Measurements from ENCODE around the gene ZNF300.
A peak's percentile ranks its signal among the peaks of the same experiment; 100 is the strongest.
"Not testable (repeated sequence)": the region's sequence is repeated elsewhere in the genome, so short reads cannot be mapped to it uniquely, and the experiment has no call there.

ZNF300 gene

DNA sequence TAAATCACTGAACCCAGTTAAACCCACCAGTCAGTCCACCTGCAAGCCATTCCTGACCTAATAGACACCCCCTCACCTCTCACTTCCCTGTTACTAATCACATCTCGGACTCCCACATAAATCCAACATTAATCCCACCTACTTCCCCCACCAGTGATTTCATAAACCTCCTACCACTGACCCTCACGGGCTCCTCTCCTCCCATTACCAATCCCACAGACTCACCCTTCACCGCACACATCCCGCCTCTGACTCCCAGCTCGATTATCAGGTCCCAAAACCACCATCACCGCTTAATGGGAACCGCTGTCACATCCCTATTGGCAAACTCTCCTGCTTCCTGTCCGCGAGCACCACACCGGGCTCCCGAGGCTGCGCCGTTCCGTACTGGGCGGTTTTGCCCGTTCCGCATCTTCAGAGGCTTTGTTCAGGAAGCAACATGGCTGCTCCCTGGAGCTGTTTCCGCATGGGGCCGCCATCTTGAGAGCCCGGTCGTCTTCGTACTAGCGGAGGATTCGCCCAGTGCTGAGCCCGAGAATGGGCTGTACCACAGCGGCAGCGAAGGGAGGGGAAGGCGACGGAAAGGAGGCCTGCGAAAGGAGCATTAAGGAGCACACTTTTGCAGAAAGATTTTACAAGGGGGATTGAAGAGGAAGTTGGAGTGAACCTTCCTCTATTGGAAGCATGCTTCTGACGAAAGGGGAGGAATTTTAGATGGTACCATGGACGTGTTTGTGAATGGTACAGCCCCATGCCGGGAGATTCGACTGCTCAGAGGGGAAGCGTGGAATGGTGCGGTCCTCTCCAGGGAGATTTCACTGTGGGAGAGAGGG is at the start of gene ZNF300:
Gene ZNF300 (minus strand): TSS at position 502 of the 833 bp plus-strand sequence. CDS start 1,825 bp downstream, outside the sequence.
- DNase-seq, result peak; percentile 96

DNA sequence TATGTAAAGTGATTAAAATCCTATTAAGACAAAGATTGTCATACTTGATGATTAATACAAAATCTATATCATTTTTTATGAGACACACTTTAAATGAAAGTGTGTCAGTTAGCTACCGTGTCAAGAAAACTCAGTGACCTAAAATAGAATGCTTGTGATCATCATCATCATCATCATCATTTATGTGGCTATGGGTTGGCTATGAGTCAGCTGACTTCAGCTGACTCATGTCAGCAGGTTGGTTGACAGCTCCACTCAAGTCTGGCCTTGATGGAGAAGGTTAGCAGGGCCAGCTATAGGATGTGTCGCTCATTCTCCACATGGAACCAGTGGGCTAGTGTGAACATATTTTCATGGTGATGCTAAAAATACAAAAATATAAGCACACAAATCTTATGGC is 43.8 kb upstream of the ZNF300 start:
- DNase-seq, result no peak

DNA sequence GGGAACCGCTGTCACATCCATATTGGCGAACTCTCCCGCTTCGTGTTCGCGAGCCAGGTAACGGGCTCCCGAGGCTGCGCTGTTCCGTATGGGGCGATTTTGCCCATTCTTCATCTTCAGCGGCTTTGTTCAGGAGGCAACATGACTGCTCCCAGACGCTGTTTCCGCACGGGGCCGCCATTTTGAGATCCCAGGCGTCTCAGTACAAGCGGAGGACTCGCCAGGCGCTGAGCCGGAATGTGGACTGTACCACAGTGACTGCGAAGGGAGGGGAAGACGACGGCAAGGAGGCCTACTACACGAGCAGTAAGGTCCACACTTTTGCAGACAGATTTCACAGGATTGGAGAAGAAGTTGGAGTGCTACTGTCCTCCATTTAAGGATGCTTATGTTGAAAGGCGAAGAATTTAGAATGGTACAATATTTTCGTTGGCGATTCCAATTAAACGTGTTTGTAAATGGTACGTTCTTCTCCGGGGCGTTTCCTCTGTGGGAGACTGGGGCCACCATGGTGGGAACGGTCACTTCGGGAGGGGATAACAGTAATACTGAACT is 41.6 kb upstream of the ZNF300 start:
- DNase-seq, result peak; percentile 90

DNA sequence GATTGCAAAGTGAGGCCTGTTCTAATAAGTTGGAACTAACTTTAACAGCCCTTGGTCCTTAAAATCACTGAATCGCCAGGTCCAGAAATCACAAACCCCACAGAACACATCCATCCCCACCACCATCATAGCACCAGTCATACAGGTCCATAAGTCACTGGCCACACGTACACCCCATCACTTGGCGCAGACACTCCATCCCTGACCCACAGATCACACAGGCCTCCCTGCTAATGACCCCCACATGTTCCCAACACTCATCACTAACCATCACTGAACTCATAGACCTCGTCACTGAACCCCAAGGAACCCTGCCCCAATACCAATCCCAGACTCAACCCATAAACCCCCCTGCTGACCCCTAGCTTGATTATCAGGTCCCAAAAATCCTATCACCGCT is 41.2 kb upstream of the ZNF300 start:
- DNase-seq, result no peak

DNA sequence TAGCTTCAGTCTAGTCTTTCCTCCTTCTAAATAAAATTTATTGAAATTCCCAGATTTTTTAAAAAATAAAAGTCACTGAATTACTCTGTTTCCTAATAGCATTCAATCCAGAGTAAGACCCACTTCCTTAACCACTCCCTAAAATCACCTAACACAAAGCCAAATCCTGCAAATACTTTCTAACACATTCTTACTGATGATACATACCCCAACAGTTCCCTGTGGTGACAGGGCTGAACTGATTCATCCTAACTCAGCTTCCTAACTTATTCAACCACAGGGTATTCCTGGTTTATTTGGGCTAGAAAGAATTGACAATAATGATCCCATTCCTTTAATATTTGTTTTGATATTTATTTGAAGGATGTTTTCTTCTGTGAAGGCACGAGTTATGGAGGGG is 40.7 kb upstream of the ZNF300 start:
- peak; percentile 73 for DNase-seq

DNA sequence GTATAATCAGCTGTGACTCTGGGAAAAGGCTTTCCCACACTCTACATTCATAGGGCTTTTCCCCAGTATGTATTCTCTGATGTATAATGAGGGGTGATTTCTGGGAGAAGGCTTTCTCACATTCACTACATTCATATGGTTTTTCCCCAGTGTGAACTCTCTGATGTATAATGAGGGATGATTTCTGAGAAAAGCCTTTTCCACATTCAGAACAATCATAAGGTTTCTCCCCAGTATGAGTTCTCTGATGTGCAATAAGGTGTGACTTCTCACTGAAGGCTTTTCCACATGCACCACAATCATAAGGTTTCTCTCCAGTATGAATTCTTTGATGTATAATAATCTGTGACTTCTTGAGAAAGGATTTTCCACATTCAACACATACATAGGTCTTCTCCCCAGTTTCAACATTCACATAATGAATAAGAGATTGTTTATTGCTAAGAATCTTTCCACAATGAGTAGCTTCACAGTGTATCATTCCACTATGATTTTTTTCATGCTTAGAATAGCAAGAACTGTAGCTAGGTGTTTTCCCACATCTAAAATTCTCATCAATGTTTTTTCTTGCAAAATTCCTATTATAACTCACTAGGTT is 26.7 kb upstream of the ZNF300 start:
- DNase-seq, result peak; percentile 2

DNA sequence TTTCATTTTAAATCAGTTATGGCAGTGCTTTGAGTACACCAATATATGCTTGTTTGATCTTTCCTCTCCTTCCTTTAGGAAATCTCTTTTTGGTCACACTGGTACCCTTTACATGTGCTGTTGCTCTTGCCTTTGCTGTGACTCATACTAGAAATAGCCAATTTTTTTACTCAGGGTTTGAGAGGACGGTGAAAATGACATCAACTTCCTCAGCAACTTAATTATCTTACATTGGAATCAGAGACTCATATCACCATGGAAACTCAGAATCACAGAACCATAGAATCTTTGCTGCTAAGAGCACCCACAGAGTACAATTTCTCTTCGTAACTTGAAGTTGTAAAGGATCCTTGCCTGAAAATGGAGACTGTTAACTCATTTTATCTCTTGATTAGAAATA is 13.8 kb upstream of the ZNF300 start:
- DNase-seq, result peak; percentile 76

DNA sequence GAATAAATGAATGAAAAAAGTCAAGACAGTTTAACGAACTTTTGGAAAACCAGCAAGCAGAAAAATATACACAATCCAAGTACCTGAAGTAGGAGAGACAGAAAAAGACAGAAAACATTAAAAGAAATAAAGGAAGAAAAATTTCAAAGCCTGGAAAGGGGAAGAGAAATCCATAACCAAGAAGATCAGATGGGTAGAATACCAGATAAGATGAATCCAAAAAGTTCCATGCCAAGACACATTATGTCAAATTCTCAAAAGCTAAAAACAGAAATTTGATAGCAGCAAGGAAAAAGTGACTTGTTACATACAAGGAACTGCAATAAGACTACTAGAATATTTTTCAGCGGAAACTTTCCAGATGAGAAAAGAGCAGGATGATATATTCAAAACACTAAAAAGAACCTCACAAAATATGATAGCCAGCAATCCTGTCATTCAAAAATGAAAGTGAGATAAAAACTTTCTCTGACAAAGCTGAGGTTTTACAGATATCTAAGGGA is 7.6 kb upstream of the ZNF300 start:
- DNase-seq, result no peak

DNA sequence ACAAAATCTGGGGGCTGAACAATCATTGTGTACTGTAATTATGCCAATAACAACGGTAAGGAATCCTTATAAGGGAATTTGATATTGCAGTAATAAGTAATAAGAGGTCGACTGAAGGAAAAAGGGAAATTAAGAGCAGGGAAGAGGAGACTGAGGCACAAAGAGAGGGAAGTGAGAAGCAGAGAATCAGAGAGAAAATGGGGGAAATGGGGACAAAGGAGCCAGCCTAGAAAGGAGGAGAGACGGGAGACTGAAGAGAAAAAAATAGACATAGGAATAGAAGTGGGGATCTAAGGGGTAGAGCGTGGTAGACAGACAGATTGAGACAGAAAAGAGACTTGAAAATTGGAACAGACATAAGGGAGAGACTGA is 518 bp upstream of the ZNF300 start:
- no peak for DNase-seq

DNA sequence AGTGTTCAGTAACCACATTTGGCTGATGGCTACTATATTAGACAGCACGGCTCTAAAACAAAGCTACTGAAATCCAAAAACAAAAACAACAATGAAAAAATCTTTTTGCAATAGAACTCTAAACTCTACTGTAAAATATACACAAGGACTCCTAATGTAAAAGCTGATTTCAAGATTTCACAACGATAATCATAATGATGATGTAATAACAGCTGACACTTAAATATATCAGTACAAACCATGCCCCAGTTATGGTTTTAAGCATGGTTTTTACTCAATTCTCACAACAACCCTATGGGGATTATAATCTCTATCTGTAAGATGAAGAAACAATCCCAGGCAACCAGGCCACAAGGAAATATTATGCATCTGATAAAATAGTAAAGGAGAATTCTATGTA is 3.3 kb downstream of the ZNF300 start:
- no peak for DNase-seq

DNA sequence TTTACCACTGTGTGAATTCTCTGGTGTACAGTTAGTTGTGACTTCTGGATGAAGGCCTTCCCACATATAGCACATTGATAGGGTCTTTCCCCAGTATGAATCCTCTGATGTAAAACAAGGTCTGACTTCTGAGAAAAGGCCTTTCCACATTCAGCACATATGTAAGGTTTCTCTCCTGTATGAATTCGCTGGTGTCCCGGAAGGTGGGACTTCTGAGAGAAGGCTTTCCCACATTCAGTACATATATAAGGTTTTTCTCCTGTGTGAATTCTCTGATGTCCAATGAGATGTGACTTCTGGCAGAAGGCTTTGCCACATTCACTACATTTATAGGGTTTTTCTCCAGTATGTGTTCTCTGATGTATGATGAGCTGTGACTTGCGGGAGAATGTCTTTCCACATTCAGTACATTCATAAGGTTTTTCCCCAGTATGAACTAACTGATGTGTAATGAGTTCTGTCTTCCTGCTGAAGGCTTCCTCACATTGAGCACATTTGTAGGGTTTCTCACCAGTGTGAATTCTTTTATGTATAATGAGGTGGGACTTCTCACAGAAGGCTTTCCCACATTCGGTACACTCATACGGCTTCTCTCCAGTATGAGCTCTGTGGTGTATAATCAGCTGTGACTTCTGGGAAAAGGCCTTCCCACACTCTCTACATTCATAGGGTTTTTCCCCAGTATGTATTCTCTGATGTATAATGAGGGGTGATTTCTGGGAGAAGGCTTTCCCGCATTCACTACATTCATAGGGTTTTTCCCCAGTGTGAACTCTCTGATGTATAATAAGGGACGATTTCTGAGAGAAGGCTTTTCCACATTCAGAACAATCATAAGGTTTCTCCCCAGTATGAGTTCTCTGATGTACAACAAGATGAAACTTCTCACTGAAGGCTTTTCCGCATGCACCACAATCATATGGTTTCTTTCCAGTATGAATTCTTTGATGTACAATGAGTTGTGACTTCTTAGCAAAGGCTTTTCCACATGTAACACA is 9.1 kb downstream of the ZNF300 start:
- no peak for DNase-seq

DNA sequence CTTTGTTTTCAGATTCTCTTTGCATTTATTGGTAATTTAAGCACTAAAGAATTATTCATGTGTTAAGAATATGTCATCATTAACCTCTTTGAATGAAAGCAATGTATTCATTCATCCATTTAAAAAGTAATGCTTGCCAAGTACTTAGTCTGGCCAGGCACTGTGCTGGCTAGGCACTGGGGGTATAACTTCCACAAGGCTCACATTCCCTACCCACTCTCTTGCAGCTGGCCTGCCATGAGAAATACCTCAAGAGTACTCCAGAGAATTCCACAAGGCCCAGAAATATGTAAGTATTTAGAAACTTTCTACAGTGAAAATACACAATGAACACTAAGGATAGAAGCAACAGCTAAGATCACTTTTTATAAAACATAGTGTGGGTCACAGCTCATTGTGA is 25.4 kb downstream of the ZNF300 start:
- no peak for DNase-seq

DNA sequence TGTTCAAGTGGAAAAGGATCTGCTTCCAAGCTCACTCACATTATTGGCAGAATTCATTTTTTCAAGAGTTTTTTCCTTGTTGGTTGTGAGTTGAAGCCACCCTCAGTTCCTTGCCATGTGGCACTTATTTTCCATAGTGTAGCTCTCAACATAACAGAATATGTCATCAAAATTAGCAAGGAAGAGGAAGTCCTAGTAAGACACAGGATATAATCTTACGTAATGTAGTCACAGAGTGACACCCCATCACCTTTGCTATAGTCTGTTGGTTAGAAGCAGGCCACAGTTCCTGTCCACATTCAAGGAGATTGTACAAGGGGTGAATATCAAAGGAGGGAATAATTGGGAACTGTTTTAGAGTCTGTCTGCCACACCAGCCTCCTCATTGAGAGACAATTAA is 42.7 kb downstream of the ZNF300 start:
- DNase-seq, result no peak

DNA sequence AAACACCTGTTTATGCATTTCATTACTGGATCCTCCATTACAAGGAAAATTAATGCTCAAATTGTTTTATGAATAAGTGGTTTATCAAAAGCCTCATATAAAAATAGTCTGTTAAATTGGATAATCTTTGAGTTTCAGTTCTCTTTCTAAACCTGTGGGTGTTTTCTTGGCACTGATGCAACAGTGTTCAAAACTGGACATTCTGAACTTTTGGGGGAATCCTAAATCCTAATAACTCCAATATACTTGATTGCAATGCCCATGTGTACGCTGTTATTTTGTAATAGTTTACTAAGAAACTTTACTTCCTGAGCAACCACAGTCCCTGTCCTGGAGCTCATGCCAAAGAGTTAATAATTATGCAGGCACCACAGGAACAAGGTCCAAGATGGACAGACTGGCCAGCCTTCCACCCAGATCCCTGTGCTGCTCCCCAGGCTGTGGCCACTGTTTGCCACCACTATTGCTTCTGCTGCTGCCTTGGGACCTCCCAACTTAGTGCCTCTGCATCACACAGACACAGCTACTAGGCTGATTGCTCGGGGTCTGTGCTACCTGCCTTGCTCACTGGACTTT is 44.4 kb downstream of the ZNF300 start:
- DNase-seq, result no peak

DNA sequence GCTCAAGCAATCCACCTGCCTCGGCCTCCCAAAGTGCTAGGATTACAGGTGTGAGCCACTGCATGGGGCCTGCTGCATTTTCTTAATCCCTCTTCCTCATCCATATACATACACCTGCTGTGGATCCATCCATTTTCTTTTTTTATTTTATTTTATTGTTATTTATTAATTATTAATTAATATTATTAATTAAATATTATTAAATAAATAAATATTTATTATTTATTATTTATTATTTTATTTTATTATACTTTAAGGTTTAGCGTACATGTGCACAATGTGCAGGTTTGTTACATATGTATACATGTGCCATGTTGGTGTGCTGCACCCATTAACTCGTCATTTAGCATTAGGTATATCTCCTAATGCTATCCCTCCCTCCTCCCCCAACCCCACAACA is 48.1 kb downstream of the ZNF300 start:
- DNase-seq, result not testable (repeated sequence)

DNA sequence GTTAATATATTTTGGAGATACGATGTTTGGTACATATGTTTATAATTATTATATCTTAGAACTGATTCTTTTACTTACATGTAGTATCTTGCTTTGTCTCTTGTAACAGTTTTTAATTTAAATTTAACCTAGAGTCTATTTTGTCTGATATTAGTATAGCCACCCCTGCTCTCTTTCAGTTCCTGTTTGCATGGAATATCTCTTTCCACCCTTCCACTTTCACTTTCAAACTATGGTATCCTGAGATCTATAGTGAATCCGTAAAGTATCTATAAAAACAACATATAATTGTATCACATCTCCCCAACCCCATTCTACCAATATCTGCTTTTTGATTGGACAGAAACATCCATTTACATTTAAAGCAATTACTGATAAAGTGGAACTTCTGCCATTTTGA is 51.2 kb downstream of the ZNF300 start:
- no peak for DNase-seq

DNA sequence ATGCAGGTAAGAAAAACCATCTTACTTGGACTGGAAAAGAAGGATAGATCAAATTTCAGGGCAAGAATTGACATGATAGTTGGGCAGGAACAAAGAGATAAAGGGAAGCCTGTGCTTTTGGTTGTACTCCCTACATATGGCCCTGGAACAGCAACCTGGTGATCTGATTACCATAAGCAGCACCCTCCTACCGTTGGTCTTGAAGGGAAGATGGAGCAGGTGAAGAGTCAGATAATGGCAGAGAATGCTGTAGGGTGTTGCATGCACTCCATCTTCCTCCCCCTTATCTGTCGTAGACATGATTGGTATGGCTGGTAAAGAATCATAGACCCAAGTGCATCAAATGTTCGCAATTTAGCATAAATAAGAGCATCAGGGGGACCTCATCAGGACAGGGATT is 53.7 kb downstream of the ZNF300 start:
- no peak for DNase-seq

DNA sequence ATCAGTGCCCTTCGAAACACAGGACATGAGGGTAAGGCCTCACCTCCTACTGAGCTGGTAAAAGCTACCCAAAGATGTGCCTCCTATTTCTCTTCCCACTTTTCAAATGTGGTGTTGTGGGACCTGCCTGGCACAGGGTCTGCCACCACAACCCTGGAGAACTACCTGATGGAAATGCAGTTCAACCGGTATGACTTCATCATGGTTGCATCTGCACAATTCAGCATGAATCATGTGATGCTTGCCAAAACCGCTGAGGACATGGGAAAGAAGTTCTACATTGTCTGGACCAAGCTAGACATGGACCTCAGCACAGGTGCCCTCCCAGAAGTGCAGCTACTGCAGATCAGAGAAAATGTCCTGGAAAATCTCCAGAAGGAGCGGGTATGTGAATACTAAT is 56.5 kb downstream of the ZNF300 start:
- DNase-seq, result no peak

DNA sequence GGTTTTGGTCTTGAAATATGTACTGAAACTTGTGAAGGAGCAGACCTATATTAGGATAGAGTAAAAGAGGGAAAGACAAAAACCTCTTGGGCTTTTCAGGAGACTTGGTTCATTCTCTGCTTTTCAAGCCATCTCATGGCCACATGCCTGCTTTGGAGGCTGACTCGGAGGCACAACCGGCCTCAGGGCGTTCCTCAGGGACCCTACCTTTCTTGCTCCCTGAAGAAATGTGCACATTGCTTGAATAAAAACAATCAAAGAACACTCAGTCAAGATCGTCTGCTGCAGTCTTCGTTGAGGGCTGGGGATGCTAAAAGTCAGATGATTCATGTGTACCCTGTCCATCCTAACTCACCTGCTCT is 57.5 kb downstream of the ZNF300 start:
- DNase-seq, result no peak

DNA sequence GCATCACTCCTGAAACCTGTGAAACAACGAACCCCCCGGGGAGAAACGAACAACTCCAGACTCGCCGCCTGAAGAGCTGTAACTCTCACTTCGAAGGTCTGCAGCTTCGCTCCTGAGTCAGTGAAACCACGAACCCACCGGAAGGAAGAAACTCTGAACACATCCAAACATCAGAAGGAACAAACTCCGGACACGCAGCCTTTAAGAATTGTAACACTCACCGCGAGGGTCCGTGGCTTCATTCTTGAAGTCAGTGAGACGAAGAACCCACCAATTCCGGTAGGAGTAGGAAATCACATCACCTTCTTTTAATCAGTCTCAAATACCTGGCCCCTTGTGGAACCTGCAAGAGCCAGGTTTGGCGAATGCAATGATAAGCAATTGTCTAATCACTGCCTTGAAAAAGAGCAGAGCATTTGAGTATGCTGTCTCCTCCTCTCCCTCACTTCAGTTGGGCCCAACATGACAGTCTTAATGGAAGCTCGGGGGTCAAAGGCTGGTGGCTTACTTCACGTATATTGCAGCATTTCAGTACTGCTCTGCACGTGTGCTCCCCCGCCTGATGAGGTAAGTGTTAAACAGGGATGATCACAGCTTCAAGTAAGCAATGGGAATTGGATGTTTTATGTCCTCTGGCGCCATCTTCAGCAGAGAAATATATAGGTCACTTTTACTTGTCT is 58.0 kb downstream of the ZNF300 start:
- peak; percentile 83 for DNase-seq

DNA sequence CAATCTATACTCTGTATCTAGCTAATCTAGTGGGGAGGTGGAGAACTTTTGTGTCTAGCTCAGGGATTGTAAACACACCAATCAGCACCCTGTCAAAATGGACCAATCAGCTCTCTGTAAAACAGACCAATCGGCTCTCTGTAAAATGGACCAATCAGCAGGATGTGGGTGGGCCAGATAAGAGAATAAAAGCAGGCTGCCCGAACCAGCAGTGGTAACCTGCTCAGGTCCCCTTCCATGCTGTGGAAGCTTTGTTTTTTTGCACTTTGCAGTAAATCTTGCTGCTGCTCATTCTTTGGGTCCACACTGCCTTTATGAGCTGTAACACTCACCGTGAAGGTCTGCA is 58.5 kb downstream of the ZNF300 start, which contains the start of gene IRGM:
Gene IRGM (plus strand): TSS at position 214 of the 346 bp plus-strand sequence. CDS start 1,603 bp downstream, outside the sequence.
- DNase-seq, result not testable (repeated sequence)

All from fibroblast of skin of right biceps (primary cell).